Hepatocyte (in vitro differentiated cells): Measurements from ENCODE around the gene MGAT5.

ENCODE experiments used
- EZH2 ChIP-seq: fragments of 200-600 bp; sonication (generic); IDR thresholded peaks from 2 replicates; pipeline ENCODE4 v1.6.1; 2016; ENCODE audit warnings: antibody characterized with exemption, mild to moderate bottlenecking, borderline replicate concordance
- TF ChIP-seq, protein P1 (sequence below): fragments of 200-600 bp; sonication (generic); IDR thresholded peaks from 2 replicates; pipeline ENCODE4 v1.5.1; 2016; ENCODE audit warnings: antibody characterized with exemption, mild to moderate bottlenecking; ENCODE audit not compliant: poor library complexity

DNA sequence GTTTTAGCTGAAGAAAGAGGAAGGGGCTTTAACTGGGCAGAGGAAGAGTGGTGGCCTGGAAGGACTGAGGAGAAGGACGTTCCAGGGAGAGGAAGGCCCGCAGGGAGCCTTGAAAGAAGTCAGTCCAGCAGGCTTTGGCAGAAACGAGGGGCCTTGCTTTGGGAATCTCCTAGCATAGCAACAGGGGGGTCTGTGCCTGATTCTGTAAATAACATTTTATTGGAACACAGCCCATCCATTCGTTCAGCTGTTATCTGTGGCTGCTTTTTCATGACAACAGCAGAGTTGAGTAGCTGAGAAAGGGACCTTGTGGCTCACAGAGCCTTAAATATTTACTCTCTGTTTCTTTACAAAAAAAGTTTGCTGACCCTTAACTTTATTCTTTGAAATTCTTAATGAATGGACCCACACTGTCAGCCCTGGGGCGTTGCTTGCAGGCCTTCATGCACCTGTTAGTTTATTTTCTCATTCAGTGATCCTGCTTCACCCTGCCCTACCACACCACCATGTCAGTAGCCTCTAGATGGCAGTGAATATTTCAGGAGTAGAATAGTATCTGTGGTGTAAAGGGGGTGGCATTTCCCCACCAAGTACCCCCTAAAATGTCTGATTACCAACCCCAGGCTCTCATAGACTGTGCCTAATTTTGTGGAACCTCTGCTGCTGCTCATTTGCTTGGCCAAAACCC lies 61.0 kb downstream of the MGAT5 start:
- TF ChIP-seq, protein P1, sequence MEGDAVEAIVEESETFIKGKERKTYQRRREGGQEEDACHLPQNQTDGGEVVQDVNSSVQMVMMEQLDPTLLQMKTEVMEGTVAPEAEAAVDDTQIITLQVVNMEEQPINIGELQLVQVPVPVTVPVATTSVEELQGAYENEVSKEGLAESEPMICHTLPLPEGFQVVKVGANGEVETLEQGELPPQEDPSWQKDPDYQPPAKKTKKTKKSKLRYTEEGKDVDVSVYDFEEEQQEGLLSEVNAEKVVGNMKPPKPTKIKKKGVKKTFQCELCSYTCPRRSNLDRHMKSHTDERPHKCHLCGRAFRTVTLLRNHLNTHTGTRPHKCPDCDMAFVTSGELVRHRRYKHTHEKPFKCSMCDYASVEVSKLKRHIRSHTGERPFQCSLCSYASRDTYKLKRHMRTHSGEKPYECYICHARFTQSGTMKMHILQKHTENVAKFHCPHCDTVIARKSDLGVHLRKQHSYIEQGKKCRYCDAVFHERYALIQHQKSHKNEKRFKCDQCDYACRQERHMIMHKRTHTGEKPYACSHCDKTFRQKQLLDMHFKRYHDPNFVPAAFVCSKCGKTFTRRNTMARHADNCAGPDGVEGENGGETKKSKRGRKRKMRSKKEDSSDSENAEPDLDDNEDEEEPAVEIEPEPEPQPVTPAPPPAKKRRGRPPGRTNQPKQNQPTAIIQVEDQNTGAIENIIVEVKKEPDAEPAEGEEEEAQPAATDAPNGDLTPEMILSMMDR, result no peak
- no peak for TF ChIP-seq EZH2
